ENCODE results near the gene ACY1. TPM values are rescaled to one million over a fixed set of nuclear protein-coding genes. Genes with fewer than 3 reads are reported as not detected.

Gene ACY1
- polyA plus RNA-seq, 1 donor (not counting 4 experiments of a cell fraction or from before 2014, with no cell fraction given): 71.8 TPM

DNA sequence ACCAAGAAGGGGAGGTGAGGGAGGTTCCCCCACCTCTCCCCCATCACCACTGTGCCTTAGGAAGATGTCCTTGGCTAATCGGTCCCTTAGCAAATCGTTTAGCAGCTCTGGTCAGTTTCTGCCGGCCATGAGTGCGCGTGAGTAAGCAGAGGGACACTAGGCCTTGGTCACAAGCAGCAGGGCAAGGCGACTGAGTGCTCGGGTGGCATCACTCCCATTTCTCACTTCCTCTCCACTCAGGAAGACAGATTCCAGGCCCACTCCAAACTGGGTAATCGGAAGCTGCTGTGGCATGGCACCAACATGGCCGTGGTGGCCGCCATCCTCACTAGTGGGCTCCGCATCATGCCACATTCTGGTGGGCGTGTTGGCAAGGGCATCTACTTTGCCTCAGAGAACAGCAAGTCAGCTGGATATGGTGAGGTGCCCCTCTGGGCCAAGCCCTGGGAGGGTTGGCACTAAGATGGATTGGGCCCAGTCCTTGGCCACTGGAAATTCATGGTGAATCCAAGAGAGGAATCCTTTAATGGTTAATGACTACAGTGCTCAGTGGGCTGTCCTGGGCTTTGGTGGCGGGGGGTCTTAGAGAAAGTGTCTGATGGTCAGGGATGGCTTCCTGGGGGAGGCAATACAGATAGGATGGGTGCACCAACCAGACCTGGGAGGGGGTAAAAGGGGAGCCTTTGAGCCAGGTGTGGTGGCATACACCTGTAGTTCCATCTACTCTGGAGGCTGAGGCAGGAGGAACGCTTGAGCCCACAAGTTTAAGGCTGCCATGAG lies 37.2 kb upstream of the ACY1 start:
- FAIRE-seq (no peak), DNase-seq (ENCODE audit: low read depth, low spot score) (no peak)
- H3K27ac ChIP-seq (ENCODE audit: control insufficient read depth, insufficient read depth, low read length): no peak overlapping the region
- H3K4me3 ChIP-seq (ENCODE audit: control insufficient read depth in 2 of 3, extremely low read depth in 1 of 3, insufficient read depth in 2 of 3, low read depth in 1 of 3, low read length in 3 of 3): no peak overlapping the region
- no peak overlapping the region for H2AFZ ChIP-seq (ENCODE audit: control insufficient read depth, low read length)
- H4K20me1 ChIP-seq (ENCODE audit: control insufficient read depth, extremely low read depth, insufficient read depth, low read length): no peaks in the 10 kb centered on the region
- peaks cover 2% of the 10 kb centered on the region for H3K27me3 ChIP-seq (ENCODE audit: control insufficient read depth, extremely low read depth, insufficient read depth, low read length)
- H3K9ac ChIP-seq (ENCODE audit: control insufficient read depth, extremely low read depth, insufficient read depth, low read length): no peak overlapping the region
- dilution Hi-C loops (cut with MboI; ENCODE audit: extremely low pct_ligation_motif_present, low sequenced_read_pairs): no loop called here
- H3K9me1 ChIP-seq (ENCODE audit: control insufficient read depth, extremely low read depth, insufficient read depth, low read length): no peaks in the 10 kb centered on the region
- H3K4me2 ChIP-seq (ENCODE audit: control insufficient read depth, extremely low read depth, insufficient read depth, low read depth, low read length): no peak overlapping the region
- TF ChIP-seq, protein P1, sequence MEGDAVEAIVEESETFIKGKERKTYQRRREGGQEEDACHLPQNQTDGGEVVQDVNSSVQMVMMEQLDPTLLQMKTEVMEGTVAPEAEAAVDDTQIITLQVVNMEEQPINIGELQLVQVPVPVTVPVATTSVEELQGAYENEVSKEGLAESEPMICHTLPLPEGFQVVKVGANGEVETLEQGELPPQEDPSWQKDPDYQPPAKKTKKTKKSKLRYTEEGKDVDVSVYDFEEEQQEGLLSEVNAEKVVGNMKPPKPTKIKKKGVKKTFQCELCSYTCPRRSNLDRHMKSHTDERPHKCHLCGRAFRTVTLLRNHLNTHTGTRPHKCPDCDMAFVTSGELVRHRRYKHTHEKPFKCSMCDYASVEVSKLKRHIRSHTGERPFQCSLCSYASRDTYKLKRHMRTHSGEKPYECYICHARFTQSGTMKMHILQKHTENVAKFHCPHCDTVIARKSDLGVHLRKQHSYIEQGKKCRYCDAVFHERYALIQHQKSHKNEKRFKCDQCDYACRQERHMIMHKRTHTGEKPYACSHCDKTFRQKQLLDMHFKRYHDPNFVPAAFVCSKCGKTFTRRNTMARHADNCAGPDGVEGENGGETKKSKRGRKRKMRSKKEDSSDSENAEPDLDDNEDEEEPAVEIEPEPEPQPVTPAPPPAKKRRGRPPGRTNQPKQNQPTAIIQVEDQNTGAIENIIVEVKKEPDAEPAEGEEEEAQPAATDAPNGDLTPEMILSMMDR (optimal IDR thresholded peaks at IDR 0.05 in 1 of 3, IDR thresholded peaks at IDR 0.05 in 1 of 3, conservative IDR thresholded peaks at IDR 0.05 in 1 of 3; ENCODE audit: extremely low read depth in 1 of 3, insufficient read depth in 2 of 3, low read length in 3 of 3): no peak
- no peak for TF ChIP-seq EZH2 (IDR thresholded peaks at IDR 0.05; ENCODE audit: low read length)
- no peaks in the 10 kb centered on the region for H3K9me3 ChIP-seq (ENCODE audit: control insufficient read depth, low read depth, low read length)
- peaks cover 0 to 1% of the 10 kb centered on the region in 2 experiments for H3K36me3 ChIP-seq (ENCODE audit: control insufficient read depth in 2 of 2, extremely low read depth in 1 of 2, insufficient read depth in 2 of 2, low read length in 2 of 2)
- peaks cover 10% of the 10 kb centered on the region for H3K4me1 ChIP-seq (ENCODE audit: control insufficient read depth, extremely low read depth, insufficient read depth, low read length)
- H3K79me2 ChIP-seq (ENCODE audit: control insufficient read depth, insufficient read depth, low read length): peaks cover 5% of the 10 kb centered on the region

- H3K36me3 ChIP-seq (ENCODE audit: control insufficient read depth in 2 of 2, extremely low read depth in 1 of 2, insufficient read depth in 2 of 2, low read length in 2 of 2): peaks cover 0 to 1% of the 10 kb centered on the region in 2 experiments
- H3K27me3 ChIP-seq (ENCODE audit: control insufficient read depth, extremely low read depth, insufficient read depth, low read length): peaks cover 2% of the 10 kb centered on the region
- no peak overlapping the region for H3K4me2 ChIP-seq (ENCODE audit: control insufficient read depth, extremely low read depth, insufficient read depth, low read depth, low read length)
- DNase-seq (ENCODE audit: low read depth, low spot score) (no peak), FAIRE-seq (no peak)
- no peak overlapping the region for H3K4me3 ChIP-seq (ENCODE audit: control insufficient read depth in 2 of 3, extremely low read depth in 1 of 3, insufficient read depth in 2 of 3, low read depth in 1 of 3, low read length in 3 of 3)
- no peaks in the 10 kb centered on the region for H3K9me3 ChIP-seq (ENCODE audit: control insufficient read depth, low read depth, low read length)
- dilution Hi-C loops (cut with MboI; ENCODE audit: extremely low pct_ligation_motif_present, low sequenced_read_pairs): no loop called here
- H3K9ac ChIP-seq (ENCODE audit: control insufficient read depth, extremely low read depth, insufficient read depth, low read length): no peak overlapping the region
- H3K27ac ChIP-seq (ENCODE audit: control insufficient read depth, insufficient read depth, low read length): no peak overlapping the region
- no peaks in the 10 kb centered on the region for H4K20me1 ChIP-seq (ENCODE audit: control insufficient read depth, extremely low read depth, insufficient read depth, low read length)
- H3K9me1 ChIP-seq (ENCODE audit: control insufficient read depth, extremely low read depth, insufficient read depth, low read length): no peaks in the 10 kb centered on the region
- peaks cover 10% of the 10 kb centered on the region for H3K4me1 ChIP-seq (ENCODE audit: control insufficient read depth, extremely low read depth, insufficient read depth, low read length)
- TF ChIP-seq, protein P1 (optimal IDR thresholded peaks at IDR 0.05 in 1 of 3, IDR thresholded peaks at IDR 0.05 in 1 of 3, conservative IDR thresholded peaks at IDR 0.05 in 1 of 3; ENCODE audit: extremely low read depth in 1 of 3, insufficient read depth in 2 of 3, low read length in 3 of 3): no peak
- no peak for TF ChIP-seq EZH2 (IDR thresholded peaks at IDR 0.05; ENCODE audit: low read length)
- no peaks in the 10 kb centered on the region for H3K79me2 ChIP-seq (ENCODE audit: control insufficient read depth, insufficient read depth, low read length)
- H2AFZ ChIP-seq (ENCODE audit: control insufficient read depth, low read length): no peak overlapping the region
Observed at GRCh38 chr3:51946796-51947195, 36.5 kb upstream of the ACY1 start.
